Neural cell (in vitro differentiated cells): ENCODE results near the gene LFNG. TPM values are rescaled to one million over a fixed set of nuclear protein-coding genes. Genes with fewer than 3 reads are reported as not detected.

Source experiments
- H2AFZ ChIP-seq: fragments of 200-600, 300-800 bp; sonication (generic), shearing (Covaris generic); 2 replicates; pipeline ENCODE4 v1.6.0; 2014; ENCODE audit warnings: low read depth, mild to moderate bottlenecking, antibody characterized with exemption, low read length, moderate library complexity
- H3F3A ChIP-seq: fragments of 200-600 bp; shearing (Covaris generic); 2 replicates; pipeline ENCODE4 v1.6.1; 2016; ENCODE audit warnings: mild to moderate bottlenecking, moderate library complexity, mixed read lengths, antibody characterized with exemption, low read length; ENCODE audit not compliant: insufficient read depth, poor library complexity, severe bottlenecking
- H3K27ac ChIP-seq: fragments of 200-600, 300-800 bp; sonication (generic), shearing (Covaris generic); 2 replicates; pipeline ENCODE4 v1.5.1; 2014; ENCODE audit warnings: mild to moderate bottlenecking, low read length, moderate library complexity
- H3K27me3 ChIP-seq: fragments of 300-800, 200-600 bp; sonication (generic), shearing (Covaris generic); 2 replicates; pipeline ENCODE4 v1.6.0; 2014; ENCODE audit warnings: mild to moderate bottlenecking, low read depth, low read length, moderate library complexity; ENCODE audit not compliant: insufficient read depth
- H3K36me3 ChIP-seq: fragments of 300-800, 200-600 bp; sonication (generic), shearing (Covaris generic); 2 replicates; pipeline ENCODE4 v1.5.1; 2014; ENCODE audit warnings: mild to moderate bottlenecking, antibody characterized with exemption, low read length, moderate library complexity; ENCODE audit not compliant: insufficient read depth
- H3K4me2 ChIP-seq: fragments of 300-800, 200-600 bp; sonication (generic), shearing (Covaris generic); 2 replicates; pipeline ENCODE4 v1.6.0; 2014; ENCODE audit warnings: mild to moderate bottlenecking, low read length
- H3K4me3 ChIP-seq: fragments of 300-800, 200-600 bp; sonication (generic), shearing (Covaris generic); 2 replicates; pipeline ENCODE4 v1.5.1; 2014; ENCODE audit warnings: mild to moderate bottlenecking, low read length, moderate library complexity
- H3K79me2 ChIP-seq: fragments of 200-600 bp; shearing (Covaris generic); replicated peaks from 2 replicates; pipeline ENCODE4 v1.6.0; 2014; ENCODE audit warnings: mild to moderate bottlenecking, low read length, moderate library complexity; ENCODE audit not compliant: insufficient read depth
- H3K9ac ChIP-seq: fragments of 300-800, 200-600 bp; sonication (generic), shearing (Covaris generic); 2 replicates; pipeline ENCODE4 v1.6.1; 2016; ENCODE audit warnings: mild to moderate bottlenecking, low read length, mixed read lengths
- H3K9me2 ChIP-seq: fragments of 200-600 bp; shearing (Covaris generic); 2 replicates; pipeline ENCODE4 v1.6.1; 2016; ENCODE audit warnings: mild to moderate bottlenecking, low read length, mixed read lengths; ENCODE audit not compliant: insufficient read depth
- H3K9me3 ChIP-seq: fragments of 200-600, 300-800 bp; sonication (generic), shearing (Covaris generic); 2 replicates; pipeline ENCODE4 v1.6.1; 2016; ENCODE audit warnings: mild to moderate bottlenecking, mixed run types, low read length, moderate library complexity, mixed read lengths
- H4K20me1 ChIP-seq: fragments of 200-600 bp; shearing (Covaris generic); 2 replicates; pipeline ENCODE4 v1.6.1; 2016; ENCODE audit warnings: mild to moderate bottlenecking, mixed run types; ENCODE audit not compliant: insufficient read depth
- EP300 ChIP-seq: fragments of 450-650 bp; conservative IDR thresholded peaks from 2 replicates; pipeline ENCODE4 v1.6.1; 2014; ENCODE audit warnings: antibody characterized with exemption, mild to moderate bottlenecking, moderate library complexity; ENCODE audit not compliant: poor library complexity, severe bottlenecking
- EZH2 ChIP-seq: fragments of 200-600, 300-800 bp; shearing (Covaris generic), sonication (generic); IDR thresholded peaks from 2 replicates; pipeline ENCODE4 v1.6.1; 2014; ENCODE audit warnings: antibody characterized with exemption, low read length, borderline replicate concordance, mild to moderate bottlenecking; ENCODE audit not compliant: insufficient read depth, poor library complexity, severe bottlenecking
- MXI1 ChIP-seq: fragments of 450-650 bp; conservative IDR thresholded peaks from 2 replicates; pipeline ENCODE4 v1.6.1; 2014; ENCODE audit warnings: antibody characterized with exemption, mild to moderate bottlenecking; ENCODE audit not compliant: poor library complexity, severe bottlenecking
- POLR2AphosphoS5 ChIP-seq: IDR thresholded peaks from 2 replicates; pipeline ENCODE4 v1.6.1; 2012
- RAD21 ChIP-seq: fragments of 450-650 bp; conservative IDR thresholded peaks from 2 replicates; pipeline ENCODE4 v1.6.1; 2014; ENCODE audit warnings: antibody characterized with exemption, mild to moderate bottlenecking, moderate library complexity
- REST ChIP-seq: IDR thresholded peaks from 2 replicates; pipeline ENCODE4 v1.6.1; 2012; ENCODE audit warnings: borderline replicate concordance
- SMC3 ChIP-seq: fragments of 450-650 bp; conservative IDR thresholded peaks from 2 replicates; pipeline ENCODE4 v1.6.1; 2014; ENCODE audit warnings: antibody characterized with exemption, mild to moderate bottlenecking, moderate library complexity; ENCODE audit not compliant: poor library complexity
- TAF1 ChIP-seq: IDR thresholded peaks from 2 replicates; pipeline ENCODE4 v1.6.1; 2012; ENCODE audit warnings: low read depth
- polyA plus RNA-seq: library from polyadenylated mRNA; depleted of rRNA; stranded (reverse); fragments of >200 nt; gene quantifications from 2 replicates; pipeline ENCODE4 v1.2.3, GENCODE V29; 2014
- TF ChIP-seq, protein P1 (sequence below): fragments of 450-650 bp; IDR thresholded peaks from 2 replicates; pipeline ENCODE4 v1.5.1; 2014; ENCODE audit warnings: antibody characterized with exemption, mild to moderate bottlenecking, moderate library complexity; ENCODE audit not compliant: poor library complexity, severe bottlenecking

The LFNG gene
- polyA plus RNA-seq, 1 donor from 2014 or later, result 0.30 TPM

GRCh38 chr7:2507208-2507916 lies 12.2 kb upstream of the LFNG start:
- no peaks in the 10 kb centered on the region for H3K9me2 ChIP-seq
- no peak overlapping the region for H3K9ac ChIP-seq
- H3K27ac ChIP-seq, result no peak overlapping the region
- no peak overlapping the region for H3K4me3 ChIP-seq
- no peaks in the 10 kb centered on the region for H3K79me2 ChIP-seq
- no peaks in the 10 kb centered on the region for H3K9me3 ChIP-seq
- no peak for TF ChIP-seq RAD21
- no peak for TF ChIP-seq TAF1
- TF ChIP-seq SMC3, result no peak
- TF ChIP-seq MXI1, result no peak
- TF ChIP-seq POLR2AphosphoS5, result no peak
- TF ChIP-seq REST, result no peak
- no peak for TF ChIP-seq EZH2
- no peak for TF ChIP-seq EP300
- TF ChIP-seq, protein P1, sequence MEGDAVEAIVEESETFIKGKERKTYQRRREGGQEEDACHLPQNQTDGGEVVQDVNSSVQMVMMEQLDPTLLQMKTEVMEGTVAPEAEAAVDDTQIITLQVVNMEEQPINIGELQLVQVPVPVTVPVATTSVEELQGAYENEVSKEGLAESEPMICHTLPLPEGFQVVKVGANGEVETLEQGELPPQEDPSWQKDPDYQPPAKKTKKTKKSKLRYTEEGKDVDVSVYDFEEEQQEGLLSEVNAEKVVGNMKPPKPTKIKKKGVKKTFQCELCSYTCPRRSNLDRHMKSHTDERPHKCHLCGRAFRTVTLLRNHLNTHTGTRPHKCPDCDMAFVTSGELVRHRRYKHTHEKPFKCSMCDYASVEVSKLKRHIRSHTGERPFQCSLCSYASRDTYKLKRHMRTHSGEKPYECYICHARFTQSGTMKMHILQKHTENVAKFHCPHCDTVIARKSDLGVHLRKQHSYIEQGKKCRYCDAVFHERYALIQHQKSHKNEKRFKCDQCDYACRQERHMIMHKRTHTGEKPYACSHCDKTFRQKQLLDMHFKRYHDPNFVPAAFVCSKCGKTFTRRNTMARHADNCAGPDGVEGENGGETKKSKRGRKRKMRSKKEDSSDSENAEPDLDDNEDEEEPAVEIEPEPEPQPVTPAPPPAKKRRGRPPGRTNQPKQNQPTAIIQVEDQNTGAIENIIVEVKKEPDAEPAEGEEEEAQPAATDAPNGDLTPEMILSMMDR, result no peak
- no peaks in the 10 kb centered on the region for H3K36me3 ChIP-seq
- H4K20me1 ChIP-seq, result no peaks in the 10 kb centered on the region
- no peak overlapping the region for H2AFZ ChIP-seq
- no peak overlapping the region for H3K4me2 ChIP-seq
- H3F3A ChIP-seq, result no peaks in the 10 kb centered on the region
- H3K27me3 ChIP-seq, result no peaks in the 10 kb centered on the region

DNA sequence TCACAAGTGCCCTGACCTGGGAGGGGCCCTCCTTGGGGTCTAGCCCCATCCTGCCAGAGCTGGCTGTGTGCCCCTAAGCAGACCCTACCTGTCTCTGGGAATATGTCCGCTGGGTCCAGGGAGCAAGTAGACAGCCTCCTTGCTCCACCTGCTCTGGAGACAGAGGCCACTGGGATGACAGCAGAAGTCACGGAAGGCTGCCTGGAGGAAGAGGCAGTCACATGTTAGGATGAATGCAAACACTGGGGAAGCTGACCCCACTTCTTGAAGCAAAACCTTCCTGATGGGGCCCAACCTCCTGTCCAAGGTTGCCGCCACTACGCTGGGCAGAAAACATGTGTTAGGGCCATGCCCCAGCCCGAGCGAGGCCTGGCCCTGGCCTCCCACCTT lies 11.7 kb upstream of the LFNG start:
- no peak for TF ChIP-seq REST
- TF ChIP-seq, protein P1, result no peak
- TF ChIP-seq MXI1, result no peak
- TF ChIP-seq TAF1, result no peak
- TF ChIP-seq RAD21, result no peak
- TF ChIP-seq EZH2, result no peak
- TF ChIP-seq EP300, result no peak
- TF ChIP-seq POLR2AphosphoS5, result no peak
- Histone ChIP-seq H3K27me3 (no peaks in the 10 kb centered on the region), H3K9me3 (no peaks in the 10 kb centered on the region), H3K79me2 (no peaks in the 10 kb centered on the region), H4K20me1 (no peaks in the 10 kb centered on the region), H3K9ac (no peak overlapping the region), H3K27ac (no peak overlapping the region), H3K36me3 (no peaks in the 10 kb centered on the region), H3F3A (no peaks in the 10 kb centered on the region), H2AFZ (no peak overlapping the region), H3K4me2 (no peak overlapping the region), H3K9me2 (no peaks in the 10 kb centered on the region), H3K4me3 (no peak overlapping the region)
